Measurements from ENCODE around the gene UBE2V1.

- TF ChIP-seq USF1 (IDR thresholded peaks at IDR 0.05) (no peak), REST (IDR thresholded peaks at IDR 0.05; ENCODE audit: low read depth) (no peak), MAX (IDR thresholded peaks at IDR 0.05) (no peak), EP300 (IDR thresholded peaks at IDR 0.05; ENCODE audit: borderline replicate concordance) (no peak)
Measured at GRCh38 chr20:50110141-50111047, 2.6 kb downstream of the UBE2V1 start.

Data from Ishikawa (cell line).